A673 (cell line): ENCODE measurements around the gene ASB6.

Experiments
- CTCF ChIP-seq: fragments of 300-800, 200-600 bp; sonication (generic); conservative IDR thresholded peaks from 2 replicates; pipeline ENCODE4 v1.5.1; 2017; ENCODE audit warnings: low read depth, mild to moderate bottlenecking, antibody characterized with exemption, low read length, moderate library complexity, mixed read lengths
- EZH2 ChIP-seq: fragments of 200-600 bp; sonication (generic); IDR thresholded peaks from 2 replicates; pipeline ENCODE4 v1.6.1; 2017; ENCODE audit warnings: borderline replicate concordance, low read depth, mild to moderate bottlenecking, mixed read lengths, antibody characterized with exemption, low read length; ENCODE audit not compliant: poor library complexity, severe bottlenecking

- TF ChIP-seq CTCF, result no peak
- no peak for TF ChIP-seq EZH2
Observed at GRCh38 chr9:129633207-129633606, 8.7 kb downstream of the ASB6 start.
